Measurements from ENCODE around the gene DIP2A.
"Not testable (repeated sequence)": the region's sequence is repeated elsewhere in the genome, so short reads cannot be mapped to it uniquely, and the experiment has no call there.

Gene DIP2A

GRCh38 chr21:46454142-46454541 lies 4.5 kb upstream of the DIP2A start:
- DNase-seq: no peak

- no peak for DNase-seq
These were observed 3.9 kb upstream of the DIP2A start for GRCh38 chr21:46454634-46455390.

DNA sequence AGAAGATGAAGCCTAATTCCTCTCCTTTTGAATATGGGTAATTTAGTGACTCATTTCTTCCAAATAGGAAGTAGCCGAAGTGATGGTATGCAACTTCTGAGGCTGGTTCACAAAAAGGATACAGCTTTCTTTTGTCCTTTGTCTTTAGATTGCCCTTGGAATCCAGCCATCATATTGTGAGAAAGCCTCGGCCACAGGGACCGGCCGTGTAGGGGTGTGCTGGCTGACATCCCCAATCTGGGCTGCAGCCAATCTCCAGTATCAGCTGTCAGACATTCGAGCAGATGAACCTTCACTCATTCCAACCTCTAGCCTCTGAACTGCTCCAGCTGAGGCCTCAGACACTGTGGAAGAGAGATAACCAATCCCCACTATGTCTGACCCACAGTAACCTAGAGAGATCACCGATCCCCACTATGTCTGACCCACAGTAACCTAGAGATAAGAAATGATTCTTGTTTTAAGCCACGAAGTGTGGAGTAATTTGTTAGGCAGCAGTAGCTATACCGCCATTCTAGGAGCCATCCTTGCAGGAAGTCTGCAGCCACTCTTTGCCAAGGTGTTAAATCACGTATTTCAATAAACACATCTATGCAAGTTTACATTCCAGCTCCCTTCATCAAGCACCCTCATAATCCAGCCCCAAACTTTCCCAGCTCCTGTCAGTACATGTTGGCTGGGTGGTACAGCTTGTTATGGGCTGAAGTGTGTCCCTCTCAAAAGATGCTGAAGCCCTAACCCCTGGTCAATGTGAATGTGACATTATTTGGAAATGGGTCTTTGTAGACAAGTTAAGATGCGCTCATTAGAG lies 2.9 kb upstream of the DIP2A start:
- DNase-seq: peak; percentile 93

DNA sequence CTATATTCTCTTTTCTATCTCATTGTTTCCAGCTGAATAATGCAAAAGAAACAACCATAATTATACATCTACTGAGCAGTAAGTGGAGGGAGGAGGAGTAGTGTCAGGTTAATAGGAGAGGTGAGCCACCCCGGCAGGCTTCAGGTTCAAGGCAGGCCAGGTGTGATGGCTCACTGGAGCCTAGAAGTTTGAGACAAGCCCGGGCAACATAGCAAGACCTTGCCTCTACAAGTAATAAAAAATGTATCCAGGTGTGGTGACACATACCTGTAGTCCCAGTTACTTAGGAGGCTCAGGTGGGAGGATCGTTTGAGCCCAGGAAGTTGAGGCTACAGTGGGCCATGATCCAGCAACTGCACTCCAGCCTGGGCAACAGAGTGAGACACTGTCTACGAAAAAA lies 1.9 kb upstream of the DIP2A start:
- no peak for DNase-seq

GRCh38 chr21:46457801-46458314 lies 833 bp upstream of the DIP2A start:
- DNase-seq: peak; percentile 67

- DNase-seq: no peak
These were observed 299 bp downstream of the DIP2A start for GRCh38 chr21:46459024-46459355.

DNA sequence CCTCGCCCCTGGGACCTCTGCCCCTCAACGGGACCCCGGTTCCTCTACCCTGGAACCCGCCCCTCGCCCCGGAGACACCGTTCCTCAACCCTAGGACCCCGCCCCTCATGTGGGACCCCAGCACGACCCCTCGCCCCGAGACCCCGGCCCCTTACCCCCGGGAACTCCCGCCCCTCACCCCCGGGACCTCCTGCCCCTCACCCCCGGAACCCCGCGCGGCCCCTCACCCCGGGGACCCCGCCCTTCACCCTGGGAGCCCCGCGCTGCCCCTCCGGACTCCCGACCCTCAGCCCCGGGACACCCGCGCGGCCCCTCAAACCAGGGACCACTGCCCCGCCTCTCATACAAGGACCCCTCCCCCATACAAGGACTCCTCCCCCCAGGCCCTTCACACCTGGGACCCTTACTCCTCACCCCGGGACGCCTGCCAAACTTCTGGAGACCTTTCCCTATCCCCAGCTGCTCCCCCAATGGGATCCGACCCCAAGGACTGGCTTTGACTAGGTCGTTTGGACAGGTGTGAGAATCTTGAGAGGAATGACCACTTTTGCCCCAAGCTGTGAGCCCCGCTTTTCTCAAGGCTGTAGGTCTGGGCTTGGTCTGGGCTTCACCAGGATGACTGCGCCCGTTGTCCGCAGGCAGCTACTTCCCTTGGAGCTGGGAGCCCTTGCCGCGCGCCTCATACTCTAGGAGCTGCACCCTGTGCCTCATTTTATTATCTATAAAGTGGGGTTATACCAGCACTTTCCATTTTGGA lies 843 bp downstream of the DIP2A start:
- DNase-seq: peak; percentile 63

GRCh38 chr21:46461909-46462308 lies 3.2 kb downstream of the DIP2A start:
- no peak for DNase-seq

GRCh38 chr21:46465153-46465552 lies 6.5 kb downstream of the DIP2A start:
- not testable (repeated sequence) for DNase-seq

DNA sequence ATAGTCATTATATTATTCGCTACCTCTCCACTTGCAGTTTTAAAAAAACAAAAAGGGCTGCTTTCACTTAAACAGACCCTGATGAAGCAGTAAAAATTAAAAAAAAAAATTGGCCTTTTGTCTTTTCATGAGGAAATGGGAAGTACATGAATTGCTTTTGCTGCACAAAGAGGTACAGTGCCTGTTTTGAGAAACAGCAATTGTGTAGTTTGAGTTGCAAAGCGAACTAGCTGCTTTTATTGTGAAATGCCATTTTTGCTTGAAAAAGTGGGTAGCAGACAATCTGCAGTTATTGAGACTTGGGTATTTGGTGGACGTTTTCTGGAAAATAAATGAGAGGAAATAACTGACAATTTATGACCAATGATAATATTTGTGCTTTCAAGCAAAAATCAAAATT lies 7.0 kb downstream of the DIP2A start:
- no peak for DNase-seq

DNA sequence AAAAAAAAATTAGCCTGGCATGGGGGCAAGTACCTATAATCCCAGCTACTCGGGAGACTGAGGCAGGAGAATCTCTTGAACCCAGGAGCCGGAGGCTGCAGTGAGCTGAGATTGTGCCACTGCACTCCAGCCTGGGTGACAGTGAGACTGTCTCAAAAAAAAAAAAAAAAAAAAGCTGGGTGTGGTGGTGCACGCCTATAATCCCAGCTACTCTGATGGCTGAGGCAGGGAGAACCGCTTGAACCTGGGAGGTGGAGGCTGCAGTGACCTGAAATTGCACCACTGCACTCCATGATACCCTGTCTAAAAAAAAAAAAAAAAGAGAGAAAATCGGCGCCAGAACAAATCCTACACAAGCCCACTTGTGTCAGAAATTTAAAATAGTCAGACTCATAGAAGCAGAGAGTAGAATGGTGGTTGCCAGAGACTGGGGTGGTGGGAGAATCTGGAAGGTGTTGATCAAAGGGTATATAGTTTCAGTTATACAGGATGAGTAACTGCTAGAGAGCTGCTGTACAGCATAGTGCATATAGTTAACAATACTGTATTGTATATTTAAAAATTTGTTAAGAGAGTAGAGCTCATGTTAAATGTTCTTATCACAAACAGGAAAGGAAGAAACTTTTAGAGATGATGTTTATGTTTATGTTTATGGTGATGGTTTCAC lies 9.6 kb downstream of the DIP2A start:
- DNase-seq: no peak

DNA sequence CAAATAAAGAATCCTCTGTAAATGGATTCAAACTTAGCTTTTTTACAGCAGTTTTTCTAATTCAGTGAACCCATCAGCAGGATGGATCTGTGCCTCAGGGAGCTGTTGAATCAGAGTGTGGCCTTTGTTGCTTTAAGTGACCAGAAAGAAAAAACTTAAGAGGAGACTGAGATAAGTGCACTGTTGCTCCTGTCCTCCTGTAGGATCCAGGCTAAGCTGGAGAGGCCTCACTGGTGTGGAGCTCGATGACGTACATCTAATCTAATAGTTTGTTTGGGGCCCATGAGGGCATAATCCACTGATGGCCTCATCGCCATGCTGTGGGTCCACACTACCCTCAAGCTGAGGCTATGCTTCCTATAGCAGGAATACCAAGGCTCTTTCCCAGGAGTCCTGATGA lies 10.6 kb downstream of the DIP2A start:
- DNase-seq: no peak

DNA sequence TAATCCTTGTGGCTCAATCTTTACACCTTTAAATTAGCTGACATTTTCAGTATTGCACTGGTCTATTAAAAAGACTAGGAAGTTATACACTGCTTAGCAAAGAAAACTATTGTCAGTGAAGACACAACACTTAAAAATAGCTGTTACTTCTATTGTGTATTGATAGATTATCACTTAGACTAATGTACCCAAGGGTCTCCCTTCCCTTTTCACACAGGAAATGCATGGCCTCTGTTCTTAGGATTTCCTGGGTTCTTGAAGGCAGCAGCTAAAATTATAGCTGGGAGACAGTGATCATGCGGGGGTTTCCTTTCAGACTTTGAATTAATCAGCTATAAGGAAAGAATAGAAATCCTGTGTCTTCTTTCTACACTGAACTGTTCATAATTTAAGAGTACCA lies 12.8 kb downstream of the DIP2A start:
- DNase-seq: no peak

DNA sequence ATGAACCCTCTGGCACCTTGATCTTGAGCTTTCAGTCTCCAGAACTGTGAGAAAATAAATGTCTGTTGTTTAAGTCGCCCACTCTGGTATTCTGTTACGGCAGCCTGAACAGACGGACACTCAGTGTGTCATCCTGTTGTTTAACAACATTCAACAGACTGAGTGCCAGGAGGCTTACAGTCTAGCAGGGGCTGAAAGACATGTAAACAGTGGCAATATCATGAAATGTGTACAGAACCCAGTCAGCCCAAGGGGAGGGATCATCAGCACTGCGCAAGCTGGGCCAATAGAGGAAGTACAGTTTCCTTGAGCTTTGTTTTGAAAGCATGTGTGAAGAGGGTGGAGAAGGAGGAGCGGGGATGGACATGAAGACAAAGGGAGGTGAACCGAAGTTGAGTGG lies 13.6 kb downstream of the DIP2A start:
- DNase-seq: peak; percentile 51

GRCh38 chr21:46474382-46474781 lies 15.7 kb downstream of the DIP2A start:
- no peak for DNase-seq

GRCh38 chr21:46475296-46475695 lies 16.6 kb downstream of the DIP2A start:
- DNase-seq: no peak

- DNase-seq: no peak
These were observed 19.1 kb downstream of the DIP2A start for GRCh38 chr21:46477765-46478164.

DNA sequence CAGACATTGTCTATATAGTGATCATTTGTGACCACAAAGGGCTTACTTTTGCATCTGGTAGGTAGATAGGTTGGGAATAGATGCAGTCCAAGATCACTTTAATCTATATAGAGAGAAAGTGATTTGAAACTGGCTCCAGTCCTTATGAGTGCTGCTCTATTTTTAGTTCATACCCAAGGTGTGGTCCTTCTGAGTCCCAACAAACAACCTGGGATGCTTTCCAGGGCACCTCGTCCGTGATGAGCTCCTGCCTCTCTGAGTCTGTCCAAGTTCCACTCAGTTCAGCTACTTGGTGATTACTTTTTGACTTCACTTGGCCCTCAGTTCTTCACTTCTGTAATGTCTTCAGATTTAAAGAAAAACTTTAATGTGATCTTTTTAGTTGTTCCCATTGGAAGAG lies 20.2 kb downstream of the DIP2A start:
- DNase-seq: no peak

DNA sequence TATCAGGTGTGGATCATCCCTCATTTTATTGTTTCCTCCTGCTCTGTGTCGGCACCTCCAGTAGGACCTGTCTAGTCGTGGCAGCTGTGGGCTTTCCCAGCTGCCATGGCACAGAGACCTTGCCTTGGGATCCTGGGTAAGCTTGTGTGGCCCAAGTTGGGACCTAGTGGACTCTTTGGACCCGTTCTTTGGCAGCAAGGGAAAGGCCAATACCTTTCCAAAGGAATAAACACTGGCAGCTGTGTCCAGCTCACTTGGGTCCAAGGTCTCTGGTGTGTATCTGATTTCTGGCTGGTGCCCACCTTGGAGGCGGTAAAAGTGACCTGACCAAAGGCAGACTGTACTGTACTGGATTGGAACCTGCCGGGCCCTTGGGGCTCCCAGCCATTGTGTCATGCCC lies 21.8 kb downstream of the DIP2A start:
- no peak for DNase-seq

DNA sequence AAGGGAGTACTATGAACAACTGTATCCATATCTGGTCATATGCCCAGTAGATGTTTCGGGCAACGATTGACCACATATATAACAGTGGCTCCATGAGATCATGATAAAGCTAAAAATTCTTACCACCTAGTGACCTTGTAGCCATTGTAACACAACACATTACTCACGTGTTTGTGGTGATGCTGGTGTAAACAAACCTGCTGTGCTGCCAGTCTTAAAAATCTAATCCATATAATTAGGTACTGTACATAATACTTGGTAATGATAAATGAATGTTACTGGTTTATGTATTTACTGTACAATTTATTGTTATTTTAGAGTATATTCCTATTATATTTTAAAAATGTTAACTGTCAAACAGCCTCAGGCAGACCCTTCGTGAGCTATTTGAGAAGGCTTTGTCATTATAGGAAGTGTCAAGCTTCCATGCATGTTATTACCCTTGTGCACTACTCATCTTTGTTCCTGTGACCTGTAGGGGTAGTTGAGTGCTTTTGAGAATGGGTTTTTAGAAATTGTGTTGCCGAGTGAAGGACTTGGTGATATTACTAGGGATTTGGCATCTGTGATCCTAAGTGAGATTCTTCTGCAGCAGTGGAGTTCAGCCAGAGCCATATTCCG lies 23.6 kb downstream of the DIP2A start:
- DNase-seq: peak; percentile 16

DNA sequence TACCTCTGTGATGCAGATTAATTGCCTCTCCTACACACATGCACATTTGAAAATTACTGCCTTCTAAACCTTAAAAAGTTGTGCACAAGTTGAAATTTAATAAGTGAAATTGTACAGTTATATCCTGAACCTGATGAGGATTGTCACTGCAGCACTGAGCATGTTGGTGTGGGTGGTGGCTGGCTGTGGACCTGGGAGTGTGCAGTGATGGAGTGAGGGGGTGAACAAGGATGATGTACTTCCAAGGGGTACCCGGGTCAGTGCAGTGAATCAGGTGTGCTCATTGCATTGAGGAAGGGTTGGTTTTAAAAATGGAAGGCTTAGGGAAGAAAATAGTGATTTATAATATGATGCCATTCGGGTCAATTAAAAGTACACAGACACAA lies 24.1 kb downstream of the DIP2A start:
- DNase-seq: no peak
